Astrocyte (in vitro differentiated cells and primary cell): ENCODE data around the gene ACP4.
"Not testable (repeated sequence)": the region's sequence is repeated elsewhere in the genome, so short reads cannot be mapped to it uniquely, and the experiment has no call there.

Source experiments
- EZH2 ChIP-seq: IDR thresholded peaks from 2 replicates; pipeline ENCODE4 v1.6.1; 2012; ENCODE audit warnings: mild to moderate bottlenecking, low read length, inconsistent platforms; ENCODE audit not compliant: insufficient read depth
- TF ChIP-seq, protein P1 (sequence below): IDR thresholded peaks from 2 replicates; pipeline ENCODE4 v1.5.1; 2011; ENCODE audit warnings: low read depth, mild to moderate bottlenecking, inconsistent platforms, low read length, moderate library complexity; ENCODE audit not compliant: insufficient read depth

DNA sequence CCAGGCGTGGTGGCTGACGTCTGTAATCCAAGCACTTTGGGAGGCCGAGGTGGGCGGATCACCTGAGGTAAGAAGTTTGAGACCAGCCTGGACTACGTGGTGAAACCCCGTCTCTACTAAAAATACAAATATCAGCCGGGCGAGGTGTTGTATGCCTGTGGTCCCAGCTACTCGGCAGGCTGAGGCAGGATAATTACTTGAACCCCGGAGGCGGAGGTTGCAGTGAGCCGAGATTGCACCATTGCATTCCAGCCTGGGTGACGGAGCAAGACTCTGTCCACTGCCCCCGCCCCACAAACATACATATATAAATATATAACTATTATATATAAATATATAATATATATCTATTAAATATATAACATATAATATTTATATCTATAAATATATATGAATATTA, 43.1 kb upstream of the ACP4 start:
- TF ChIP-seq, protein P1, sequence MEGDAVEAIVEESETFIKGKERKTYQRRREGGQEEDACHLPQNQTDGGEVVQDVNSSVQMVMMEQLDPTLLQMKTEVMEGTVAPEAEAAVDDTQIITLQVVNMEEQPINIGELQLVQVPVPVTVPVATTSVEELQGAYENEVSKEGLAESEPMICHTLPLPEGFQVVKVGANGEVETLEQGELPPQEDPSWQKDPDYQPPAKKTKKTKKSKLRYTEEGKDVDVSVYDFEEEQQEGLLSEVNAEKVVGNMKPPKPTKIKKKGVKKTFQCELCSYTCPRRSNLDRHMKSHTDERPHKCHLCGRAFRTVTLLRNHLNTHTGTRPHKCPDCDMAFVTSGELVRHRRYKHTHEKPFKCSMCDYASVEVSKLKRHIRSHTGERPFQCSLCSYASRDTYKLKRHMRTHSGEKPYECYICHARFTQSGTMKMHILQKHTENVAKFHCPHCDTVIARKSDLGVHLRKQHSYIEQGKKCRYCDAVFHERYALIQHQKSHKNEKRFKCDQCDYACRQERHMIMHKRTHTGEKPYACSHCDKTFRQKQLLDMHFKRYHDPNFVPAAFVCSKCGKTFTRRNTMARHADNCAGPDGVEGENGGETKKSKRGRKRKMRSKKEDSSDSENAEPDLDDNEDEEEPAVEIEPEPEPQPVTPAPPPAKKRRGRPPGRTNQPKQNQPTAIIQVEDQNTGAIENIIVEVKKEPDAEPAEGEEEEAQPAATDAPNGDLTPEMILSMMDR, result not testable (repeated sequence)
- not testable (repeated sequence) for TF ChIP-seq EZH2
